Measurements from ENCODE around the gene MYH9. TPM values are rescaled to one million over a fixed set of nuclear protein-coding genes. Genes with fewer than 3 reads are reported as not detected.

The MYH9 gene
- total and polyA plus RNA-seq, 7 donors: 35.6 to 214 (median 92.0) TPM

GRCh38 chr22:36352803-36353507 is 34.8 kb downstream of the MYH9 start:
- 54 to 58% (median 55%) methylated on average over 16 of the region's 16 CpGs for WGBS, 3 donors
- ATAC-seq (peak; percentile 12 to 29 (median 22)), DNase-seq (peak in 1 of 2 donors; percentile 68)
- Histone ChIP-seq H3K4me1 (peaks cover 63% of the 10 kb centered on the region), H3K4me3 (no peak overlapping the region), H3K36me3 (ENCODE audit: insufficient read depth in 1 of 2, low read depth in 1 of 2) (peaks cover 0 to 12% of the 10 kb centered on the region in 2 donors), H3K27ac (peak overlapping the region; percentile 77), H3K9me3 (no peaks in the 10 kb centered on the region), H3K27me3 (ENCODE audit: insufficient read depth in 3 of 3, low read length in 2 of 3) (no peaks in the 10 kb centered on the region)
- no peak for TF ChIP-seq CTCF (IDR thresholded peaks at IDR 0.05)
- intact Hi-C loops (cut with DNase I): no loop called here

- peaks cover 68% of the 10 kb centered on the region for H3K4me1 ChIP-seq
- no peak for TF ChIP-seq CTCF (IDR thresholded peaks at IDR 0.05)
- peak overlapping the region; percentile 77 for H3K27ac ChIP-seq
- ATAC-seq (peak in 2 of 4 donors; percentile 18 to 39), DNase-seq (peak in 1 of 2 donors; percentile 77)
- peak overlapping the region; percentile 1 for H3K4me3 ChIP-seq
- intact Hi-C loops (cut with DNase I): no loop called here
- no peaks in the 10 kb centered on the region for H3K27me3 ChIP-seq (ENCODE audit: insufficient read depth in 3 of 3, low read length in 2 of 3)
- no peaks in the 10 kb centered on the region for H3K9me3 ChIP-seq
- WGBS, 3 donors: 51 to 59% (median 53%) methylated on average over 22 of the region's 22 CpGs
- H3K36me3 ChIP-seq (ENCODE audit: insufficient read depth in 1 of 2, low read depth in 1 of 2): peaks cover 0 to 19% of the 10 kb centered on the region in 2 donors
Measured at GRCh38 chr22:36351921-36352802, 35.6 kb downstream of the MYH9 start.

GRCh38 chr22:36350751-36351594 is 36.8 kb downstream of the MYH9 start:
- H3K36me3 ChIP-seq (ENCODE audit: insufficient read depth in 1 of 2, low read depth in 1 of 2): peaks cover 0 to 31% of the 10 kb centered on the region in 2 donors
- no peak overlapping the region for H3K4me3 ChIP-seq
- no peaks in the 10 kb centered on the region for H3K27me3 ChIP-seq (ENCODE audit: insufficient read depth in 3 of 3, low read length in 2 of 3)
- intact Hi-C loops (cut with DNase I): no loop called here
- DNase-seq (no peak), ATAC-seq (peak in 3 of 4 donors; percentile 31 to 59 (median 46))
- H3K27ac ChIP-seq: peak overlapping the region; percentile 77
- H3K9me3 ChIP-seq: no peaks in the 10 kb centered on the region
- H3K4me1 ChIP-seq: peaks cover 71% of the 10 kb centered on the region
- 44 to 56% (median 47%) methylated on average over 14 of the region's 14 CpGs for WGBS, 3 donors
- no peak for TF ChIP-seq CTCF (IDR thresholded peaks at IDR 0.05)

GRCh38 chr22:36349726-36350125 is 38.0 kb downstream of the MYH9 start:
- H3K27ac ChIP-seq: peak overlapping the region; percentile 27
- DNase-seq: no peak
- no peak overlapping the region for H3K4me3 ChIP-seq
- no peak for TF ChIP-seq CTCF (IDR thresholded peaks at IDR 0.05)
- peaks cover 0 to 41% of the 10 kb centered on the region in 2 donors for H3K36me3 ChIP-seq (ENCODE audit: insufficient read depth in 1 of 2, low read depth in 1 of 2)
- no peaks in the 10 kb centered on the region for H3K9me3 ChIP-seq
- intact Hi-C loops (cut with DNase I): no loop called here
- no peak for ATAC-seq
- whole genome bisulfite sequencing, 3 donors: 87 to 94% (median 87%) methylated on average over 2 of the region's 2 CpGs
- no peaks in the 10 kb centered on the region for H3K27me3 ChIP-seq (ENCODE audit: insufficient read depth in 3 of 3, low read length in 2 of 3)
- peaks cover 66% of the 10 kb centered on the region for H3K4me1 ChIP-seq

Data from psoas muscle (tissue), 8 donors.